ENCODE results near the gene SLC17A1. TPM values are rescaled to one million over a fixed set of nuclear protein-coding genes. Genes with fewer than 3 reads are reported as not detected.

The SLC17A1 gene
- total and polyA plus RNA-seq, 10 of the 15 experiments (the other 5 are each of a cell fraction or from before 2014, with no cell fraction given), result not detected

DNA sequence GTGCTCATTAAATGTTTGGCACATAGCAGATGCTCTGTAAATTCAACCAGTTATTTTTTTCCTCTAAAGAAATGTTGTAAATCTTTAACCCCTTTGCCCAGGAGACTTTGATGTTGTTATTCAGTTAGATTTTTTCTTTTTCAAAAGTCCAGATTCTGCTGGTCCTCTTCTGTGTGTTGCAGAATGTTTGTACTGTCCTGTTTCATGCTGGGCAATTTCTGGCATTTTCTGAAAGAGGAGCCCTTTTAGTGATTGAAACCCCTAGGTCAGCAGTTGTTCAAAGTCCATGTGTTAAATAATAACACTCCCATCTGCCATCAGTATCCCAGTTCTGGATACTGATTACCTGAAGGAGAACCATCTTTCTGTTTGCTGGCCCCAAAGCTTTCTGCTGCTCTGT, 1.3 kb upstream of the SLC17A1 start:
- SMC1A ChIA-PET (ENCODE audit: uncharacterized antibody, unreplicated experiment), result no interaction called here

More for the DNA sequence above, 1.3 kb upstream of the SLC17A1 start:
- ATAC-seq, result no peak
- Histone ChIP-seq H3K4me1 (ENCODE audit: control insufficient read depth, insufficient read depth, low read length) (no peaks in the 10 kb centered on the region), H3K4me3 (no peak overlapping the region), H2AFZ (ENCODE audit: control insufficient read depth, low read depth, low read length) (no peak overlapping the region), H3K27me3 (replicated peaks in 1 of 2; ENCODE audit: control insufficient read depth in 2 of 2, insufficient read depth in 2 of 2, low read length in 1 of 2) (no peaks in the 10 kb centered on the region), H4K20me1 (ENCODE audit: control insufficient read depth, insufficient read depth) (no peaks in the 10 kb centered on the region), H3K36me3 (ENCODE audit: control insufficient read depth in 2 of 2, insufficient read depth in 2 of 2, low read length in 1 of 2) (no peaks in the 10 kb centered on the region), H3K9me3 (replicated peaks; ENCODE audit: control insufficient read depth, insufficient read depth, low read length) (no peaks in the 10 kb centered on the region), H3K79me2 (ENCODE audit: control insufficient read depth, insufficient read depth, low read length) (no peaks in the 10 kb centered on the region), H3K27ac (ENCODE audit: control insufficient read depth, insufficient read depth) (no peak overlapping the region), H3K4me2 (ENCODE audit: control insufficient read depth, insufficient read depth) (no peak overlapping the region), H3K9ac (ENCODE audit: control insufficient read depth, insufficient read depth, low read length) (no peak overlapping the region)
- in situ Hi-C loops (cut with MboI), result no loop called here
- peak; percentile 23 for FAIRE-seq
- DNase-seq (ENCODE audit: low read depth, low spot score), result no peak
- TF ChIP-seq USF2 (IDR thresholded peaks at IDR 0.05; ENCODE audit: borderline replicate concordance, low read depth, low read length), result no peak
- no peak for TF ChIP-seq SUPT20H (IDR thresholded peaks at IDR 0.05; ENCODE audit: borderline replicate concordance, control insufficient read depth, low read depth, low read length)
- no peak for TF ChIP-seq ZNF217 (IDR thresholded peaks at IDR 0.05)
- no peak for TF ChIP-seq RUNX3 (IDR thresholded peaks at IDR 0.05; ENCODE audit: low read length)
- TF ChIP-seq, protein P1, sequence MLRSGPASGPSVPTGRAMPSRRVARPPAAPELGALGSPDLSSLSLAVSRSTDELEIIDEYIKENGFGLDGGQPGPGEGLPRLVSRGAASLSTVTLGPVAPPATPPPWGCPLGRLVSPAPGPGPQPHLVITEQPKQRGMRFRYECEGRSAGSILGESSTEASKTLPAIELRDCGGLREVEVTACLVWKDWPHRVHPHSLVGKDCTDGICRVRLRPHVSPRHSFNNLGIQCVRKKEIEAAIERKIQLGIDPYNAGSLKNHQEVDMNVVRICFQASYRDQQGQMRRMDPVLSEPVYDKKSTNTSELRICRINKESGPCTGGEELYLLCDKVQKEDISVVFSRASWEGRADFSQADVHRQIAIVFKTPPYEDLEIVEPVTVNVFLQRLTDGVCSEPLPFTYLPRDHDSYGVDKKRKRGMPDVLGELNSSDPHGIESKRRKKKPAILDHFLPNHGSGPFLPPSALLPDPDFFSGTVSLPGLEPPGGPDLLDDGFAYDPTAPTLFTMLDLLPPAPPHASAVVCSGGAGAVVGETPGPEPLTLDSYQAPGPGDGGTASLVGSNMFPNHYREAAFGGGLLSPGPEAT (IDR thresholded peaks at IDR 0.05; ENCODE audit: low read depth), result no peak
- TF ChIP-seq MXI1 (IDR thresholded peaks at IDR 0.05; ENCODE audit: low read depth, low read length), result no peak
- TF ChIP-seq IKZF1 (conservative IDR thresholded peaks at IDR 0.05), result no peak
- ChIA-PET CTCF (no interaction called here), POLR2A (interaction anchor here (0.6 kb wide), 1 partner anchor 93 kb away, joined by 3 read pairs; no protein-coding TSS in a partner anchor), RAD21 (ENCODE audit: unreplicated experiment) (no interaction called here)
- no TSS peak for BruUV-seq (replicated peaks)
- intact Hi-C loops (cut with micrococcal nuclease; ENCODE audit: unreplicated experiment), result no loop called here

All from GM12878 (cell line).